ENCODE data around the gene PPP2R5C. TPM values are rescaled to one million over a fixed set of nuclear protein-coding genes. Genes with fewer than 3 reads are reported as not detected.

Gene PPP2R5C
- total and polyA plus RNA-seq, 7 donors, result 18.2 to 76.6 (median 57.1) TPM

GRCh38 chr14:101851183-101851582 is 89.7 kb downstream of the PPP2R5C start:
- H3K27ac ChIP-seq, result no peak overlapping the region
- no peak for TF ChIP-seq CTCF (IDR thresholded peaks at IDR 0.05)
- WGBS, 3 donors, result 84 to 91% (median 88%) methylated on average over 3 of the region's 3 CpGs
- no peak for DNase-seq
- no peaks in the 10 kb centered on the region for H3K9me3 ChIP-seq
- no peaks in the 10 kb centered on the region for H3K27me3 ChIP-seq (ENCODE audit: insufficient read depth in 3 of 3, low read length in 2 of 3)
- H3K36me3 ChIP-seq (ENCODE audit: insufficient read depth in 1 of 2, low read depth in 1 of 2), result no peaks in the 10 kb centered on the region
- peaks cover 39% of the 10 kb centered on the region for H3K4me1 ChIP-seq
- ATAC-seq, result no peak
- no peak overlapping the region for H3K4me3 ChIP-seq
- intact Hi-C loops (cut with DNase I), result no loop called here

GRCh38 chr14:101851736-101852405 is 90.4 kb downstream of the PPP2R5C start:
- TF ChIP-seq CTCF (IDR thresholded peaks at IDR 0.05), result no peak
- Histone ChIP-seq H3K4me3 (no peak overlapping the region), H3K4me1 (peaks cover 40% of the 10 kb centered on the region), H3K36me3 (ENCODE audit: insufficient read depth in 1 of 2, low read depth in 1 of 2) (peaks cover 0 to 5% of the 10 kb centered on the region in 2 donors), H3K27me3 (ENCODE audit: insufficient read depth in 3 of 3, low read length in 2 of 3) (no peaks in the 10 kb centered on the region), H3K27ac (no peak overlapping the region), H3K9me3 (no peaks in the 10 kb centered on the region)
- no peak for DNase-seq
- WGBS, 3 donors, result 80 to 89% (median 89%) methylated on average over 7 of the region's 7 CpGs
- peak in 1 of 4 donors; percentile 17 for ATAC-seq
- intact Hi-C loops (cut with DNase I), result no loop called here

- Histone ChIP-seq H3K4me3 (no peak overlapping the region), H3K9me3 (no peaks in the 10 kb centered on the region), H3K27me3 (ENCODE audit: insufficient read depth in 3 of 3, low read length in 2 of 3) (no peaks in the 10 kb centered on the region), H3K4me1 (peaks cover 40% of the 10 kb centered on the region), H3K36me3 (ENCODE audit: insufficient read depth in 1 of 2, low read depth in 1 of 2) (peaks cover 0 to 14% of the 10 kb centered on the region in 2 donors), H3K27ac (no peak overlapping the region)
- ATAC-seq (no peak), DNase-seq (no peak)
- TF ChIP-seq CTCF (IDR thresholded peaks at IDR 0.05), result no peak
- WGBS, 3 donors, result 95 to 96% (median 95%) methylated on average over 5 of the region's 5 CpGs
- intact Hi-C loops (cut with DNase I), result no loop called here
These were observed 91.3 kb downstream of the PPP2R5C start for GRCh38 chr14:101852785-101853184.

- peaks cover 40% of the 10 kb centered on the region for H3K4me1 ChIP-seq
- intact Hi-C loops (cut with DNase I), result no loop called here
- H3K9me3 ChIP-seq, result no peaks in the 10 kb centered on the region
- ATAC-seq (peak in 3 of 4 donors; percentile 37 to 77 (median 71)), DNase-seq (peak in 1 of 2 donors; percentile 53)
- no peak for TF ChIP-seq CTCF (IDR thresholded peaks at IDR 0.05)
- peak overlapping the region; percentile 23 for H3K4me3 ChIP-seq
- H3K27me3 ChIP-seq (ENCODE audit: insufficient read depth in 3 of 3, low read length in 2 of 3), result no peaks in the 10 kb centered on the region
- H3K36me3 ChIP-seq (ENCODE audit: insufficient read depth in 1 of 2, low read depth in 1 of 2), result peaks cover 0 to 19% of the 10 kb centered on the region in 2 donors
- H3K27ac ChIP-seq, result peak overlapping the region; percentile 4
- 37 to 46% (median 42%) methylated on average over 15 of the region's 15 CpGs for WGBS, 3 donors
These were observed 92.0 kb downstream of the PPP2R5C start for GRCh38 chr14:101853455-101854018.

All from psoas muscle (tissue), 8 donors.